Measurements from ENCODE around the gene CROCC. TPM values are rescaled to one million over a fixed set of nuclear protein-coding genes. Genes with fewer than 3 reads are reported as not detected.

Gene CROCC
- total RNA-seq, 1 experiment from 2014 or later: 30.2 TPM

- ChIA-PET POLR2A (ENCODE audit: low non-redundant PET) (no interaction called here), CTCF (no interaction called here)
- Histone ChIP-seq H3K27me3 (replicated peaks; ENCODE audit: insufficient read depth, low read depth, low read length, poor library complexity) (no peaks in the 10 kb centered on the region), H3K36me3 (ENCODE audit: insufficient read depth, low read length, poor library complexity, severe bottlenecking) (peaks cover 4% of the 10 kb centered on the region), H3K9me3 (ENCODE audit: low read depth, low read length, poor library complexity, severe bottlenecking) (no peaks in the 10 kb centered on the region), H3K4me1 (ENCODE audit: insufficient read depth, low read length, poor library complexity, severe bottlenecking) (no peaks in the 10 kb centered on the region), H3K4me3 (ENCODE audit: low read depth, low read length, poor library complexity, severe bottlenecking) (no peak overlapping the region), H3K27ac (ENCODE audit: low read depth, low read length, poor library complexity, severe bottlenecking) (no peak overlapping the region)
- BruUV-seq (replicated peaks): no TSS peak
- intact Hi-C loops (cut with micrococcal nuclease; ENCODE audit: unreplicated experiment): no loop called here
- TF ChIP-seq EZH2 (IDR thresholded peaks at IDR 0.05; ENCODE audit: borderline replicate concordance, low read depth, low read length, poor library complexity, severe bottlenecking) (no peak), CTCF (conservative IDR thresholded peaks at IDR 0.05; ENCODE audit: low read depth, low read length) (no peak)
- no peak for DNase-seq (ENCODE audit: low spot score)
These were observed 46.2 kb downstream of the CROCC start for GRCh38 chr1:16967962-16968361.

- no peak for TF ChIP-seq CTCF (conservative IDR thresholded peaks at IDR 0.05; ENCODE audit: low read depth, low read length)
- no peak for TF ChIP-seq EZH2 (IDR thresholded peaks at IDR 0.05; ENCODE audit: borderline replicate concordance, low read depth, low read length, poor library complexity, severe bottlenecking)
- H3K36me3 ChIP-seq (ENCODE audit: insufficient read depth, low read length, poor library complexity, severe bottlenecking): peaks cover 4% of the 10 kb centered on the region
- H3K4me3 ChIP-seq (ENCODE audit: low read depth, low read length, poor library complexity, severe bottlenecking): no peak overlapping the region
- POLR2A ChIA-PET (ENCODE audit: low non-redundant PET): no interaction called here
- CTCF ChIA-PET: no interaction called here
- H3K9me3 ChIP-seq (ENCODE audit: low read depth, low read length, poor library complexity, severe bottlenecking): no peaks in the 10 kb centered on the region
- no peak overlapping the region for H3K27ac ChIP-seq (ENCODE audit: low read depth, low read length, poor library complexity, severe bottlenecking)
- no peak for DNase-seq (ENCODE audit: low spot score)
- no TSS peak for BruUV-seq (replicated peaks)
- H3K27me3 ChIP-seq (replicated peaks; ENCODE audit: insufficient read depth, low read depth, low read length, poor library complexity): no peaks in the 10 kb centered on the region
- intact Hi-C loops (cut with micrococcal nuclease; ENCODE audit: unreplicated experiment): no loop called here
- no peaks in the 10 kb centered on the region for H3K4me1 ChIP-seq (ENCODE audit: insufficient read depth, low read length, poor library complexity, severe bottlenecking)
These were observed 46.6 kb downstream of the CROCC start for GRCh38 chr1:16968372-16968771.

- H3K4me1 ChIP-seq (ENCODE audit: insufficient read depth, low read length, poor library complexity, severe bottlenecking): no peaks in the 10 kb centered on the region
- ChIA-PET POLR2A (ENCODE audit: low non-redundant PET) (no interaction called here), CTCF (no interaction called here)
- peaks cover 4% of the 10 kb centered on the region for H3K36me3 ChIP-seq (ENCODE audit: insufficient read depth, low read length, poor library complexity, severe bottlenecking)
- TF ChIP-seq CTCF (conservative IDR thresholded peaks at IDR 0.05; ENCODE audit: low read depth, low read length): no peak
- no peak for TF ChIP-seq EZH2 (IDR thresholded peaks at IDR 0.05; ENCODE audit: borderline replicate concordance, low read depth, low read length, poor library complexity, severe bottlenecking)
- no peak for DNase-seq (ENCODE audit: low spot score)
- no peak overlapping the region for H3K4me3 ChIP-seq (ENCODE audit: low read depth, low read length, poor library complexity, severe bottlenecking)
- H3K27ac ChIP-seq (ENCODE audit: low read depth, low read length, poor library complexity, severe bottlenecking): no peak overlapping the region
- H3K27me3 ChIP-seq (replicated peaks; ENCODE audit: insufficient read depth, low read depth, low read length, poor library complexity): no peaks in the 10 kb centered on the region
- intact Hi-C loops (cut with micrococcal nuclease; ENCODE audit: unreplicated experiment): no loop called here
- BruUV-seq (replicated peaks): no TSS peak
- H3K9me3 ChIP-seq (ENCODE audit: low read depth, low read length, poor library complexity, severe bottlenecking): no peaks in the 10 kb centered on the region
These were observed 47.4 kb downstream of the CROCC start for GRCh38 chr1:16969057-16969611.
